ENCODE data around the gene SHANK3.

Gene SHANK3

GRCh38 chr22:50688448-50688847 lies 15.8 kb downstream of the SHANK3 start:
- no peak for TF ChIP-seq TCF12 (IDR thresholded peaks at IDR 0.05; ENCODE audit: low read depth)
- no peak for TF ChIP-seq FOXM1 (IDR thresholded peaks at IDR 0.05; ENCODE audit: borderline replicate concordance, low read depth)
- TF ChIP-seq NFIC (IDR thresholded peaks at IDR 0.05) = no peak
- TF ChIP-seq TEAD4 (IDR thresholded peaks at IDR 0.05) = no peak
- TF ChIP-seq YY1 (IDR thresholded peaks at IDR 0.05; ENCODE audit: low read depth) = no peak
- TF ChIP-seq RAD21 (IDR thresholded peaks at IDR 0.05; ENCODE audit: low read depth) = no peak
- TF ChIP-seq EP300 (IDR thresholded peaks at IDR 0.05; ENCODE audit: borderline replicate concordance) = no peak
- TF ChIP-seq USF1 (IDR thresholded peaks at IDR 0.05) = no peak
- TF ChIP-seq CREB1 (IDR thresholded peaks at IDR 0.05; ENCODE audit: low read depth) = no peak
- TF ChIP-seq EGR1 (IDR thresholded peaks at IDR 0.05) = no peak
- TF ChIP-seq MAX (IDR thresholded peaks at IDR 0.05) = no peak
- no peak for TF ChIP-seq TAF1 (IDR thresholded peaks at IDR 0.05; ENCODE audit: low read depth)
- TF ChIP-seq ZBTB7A (IDR thresholded peaks at IDR 0.05; ENCODE audit: low read depth) = no peak
- TF ChIP-seq, protein P1, sequence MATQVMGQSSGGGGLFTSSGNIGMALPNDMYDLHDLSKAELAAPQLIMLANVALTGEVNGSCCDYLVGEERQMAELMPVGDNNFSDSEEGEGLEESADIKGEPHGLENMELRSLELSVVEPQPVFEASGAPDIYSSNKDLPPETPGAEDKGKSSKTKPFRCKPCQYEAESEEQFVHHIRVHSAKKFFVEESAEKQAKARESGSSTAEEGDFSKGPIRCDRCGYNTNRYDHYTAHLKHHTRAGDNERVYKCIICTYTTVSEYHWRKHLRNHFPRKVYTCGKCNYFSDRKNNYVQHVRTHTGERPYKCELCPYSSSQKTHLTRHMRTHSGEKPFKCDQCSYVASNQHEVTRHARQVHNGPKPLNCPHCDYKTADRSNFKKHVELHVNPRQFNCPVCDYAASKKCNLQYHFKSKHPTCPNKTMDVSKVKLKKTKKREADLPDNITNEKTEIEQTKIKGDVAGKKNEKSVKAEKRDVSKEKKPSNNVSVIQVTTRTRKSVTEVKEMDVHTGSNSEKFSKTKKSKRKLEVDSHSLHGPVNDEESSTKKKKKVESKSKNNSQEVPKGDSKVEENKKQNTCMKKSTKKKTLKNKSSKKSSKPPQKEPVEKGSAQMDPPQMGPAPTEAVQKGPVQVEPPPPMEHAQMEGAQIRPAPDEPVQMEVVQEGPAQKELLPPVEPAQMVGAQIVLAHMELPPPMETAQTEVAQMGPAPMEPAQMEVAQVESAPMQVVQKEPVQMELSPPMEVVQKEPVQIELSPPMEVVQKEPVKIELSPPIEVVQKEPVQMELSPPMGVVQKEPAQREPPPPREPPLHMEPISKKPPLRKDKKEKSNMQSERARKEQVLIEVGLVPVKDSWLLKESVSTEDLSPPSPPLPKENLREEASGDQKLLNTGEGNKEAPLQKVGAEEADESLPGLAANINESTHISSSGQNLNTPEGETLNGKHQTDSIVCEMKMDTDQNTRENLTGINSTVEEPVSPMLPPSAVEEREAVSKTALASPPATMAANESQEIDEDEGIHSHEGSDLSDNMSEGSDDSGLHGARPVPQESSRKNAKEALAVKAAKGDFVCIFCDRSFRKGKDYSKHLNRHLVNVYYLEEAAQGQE (IDR thresholded peaks at IDR 0.05; ENCODE audit: low read depth) = no peak
- no peak for TF ChIP-seq CEBPB (IDR thresholded peaks at IDR 0.05)

- no peak for TF ChIP-seq NFIC (IDR thresholded peaks at IDR 0.05)
- TF ChIP-seq, protein P1 (IDR thresholded peaks at IDR 0.05; ENCODE audit: low read depth) = no peak
- TF ChIP-seq EP300 (IDR thresholded peaks at IDR 0.05; ENCODE audit: borderline replicate concordance) = no peak
- no peak for TF ChIP-seq FOXM1 (IDR thresholded peaks at IDR 0.05; ENCODE audit: borderline replicate concordance, low read depth)
- TF ChIP-seq TAF1 (IDR thresholded peaks at IDR 0.05; ENCODE audit: low read depth) = no peak
- peak; percentile 73 for TF ChIP-seq RAD21 (IDR thresholded peaks at IDR 0.05; ENCODE audit: low read depth)
These were observed 18.9 kb downstream of the SHANK3 start for GRCh38 chr22:50691521-50691920.

DNA sequence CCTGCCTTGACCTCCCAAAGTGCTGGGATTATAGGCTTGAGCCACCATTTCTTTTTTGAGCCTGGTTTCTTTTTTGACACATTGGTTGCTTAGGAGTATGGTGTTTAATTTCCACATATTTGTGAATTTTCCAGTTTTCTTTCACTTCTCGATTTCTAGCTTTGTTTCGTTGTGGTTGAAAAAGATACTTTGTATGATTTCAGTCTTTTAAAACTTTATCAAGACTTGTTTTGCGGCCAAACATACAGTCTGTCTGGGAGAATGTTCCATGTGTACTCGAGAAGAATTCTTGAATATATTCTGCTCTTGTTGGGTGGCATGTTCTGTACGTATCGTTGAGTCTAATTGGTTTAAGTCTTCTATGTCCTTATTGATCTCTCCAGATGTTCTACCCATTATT lies 20.8 kb downstream of the SHANK3 start:
- no peak for TF ChIP-seq MAX (IDR thresholded peaks at IDR 0.05)
- no peak for TF ChIP-seq EP300 (IDR thresholded peaks at IDR 0.05; ENCODE audit: borderline replicate concordance)
- no peak for TF ChIP-seq RAD21 (IDR thresholded peaks at IDR 0.05; ENCODE audit: low read depth)

- no peak for TF ChIP-seq MAX (IDR thresholded peaks at IDR 0.05)
- no peak for TF ChIP-seq EGR1 (IDR thresholded peaks at IDR 0.05)
- TF ChIP-seq, protein P1 (IDR thresholded peaks at IDR 0.05; ENCODE audit: low read depth) = no peak
- TF ChIP-seq RAD21 (IDR thresholded peaks at IDR 0.05; ENCODE audit: low read depth) = no peak
- no peak for TF ChIP-seq ZBTB7A (IDR thresholded peaks at IDR 0.05; ENCODE audit: low read depth)
- TF ChIP-seq NFIC (IDR thresholded peaks at IDR 0.05) = no peak
- TF ChIP-seq TCF12 (IDR thresholded peaks at IDR 0.05; ENCODE audit: low read depth) = no peak
- TF ChIP-seq TAF1 (IDR thresholded peaks at IDR 0.05; ENCODE audit: low read depth) = no peak
- no peak for TF ChIP-seq YY1 (IDR thresholded peaks at IDR 0.05; ENCODE audit: low read depth)
- no peak for TF ChIP-seq TEAD4 (IDR thresholded peaks at IDR 0.05)
- TF ChIP-seq USF1 (IDR thresholded peaks at IDR 0.05) = no peak
- TF ChIP-seq EP300 (IDR thresholded peaks at IDR 0.05; ENCODE audit: borderline replicate concordance) = no peak
- no peak for TF ChIP-seq CEBPB (IDR thresholded peaks at IDR 0.05)
- no peak for TF ChIP-seq FOXM1 (IDR thresholded peaks at IDR 0.05; ENCODE audit: borderline replicate concordance, low read depth)
- no peak for TF ChIP-seq CREB1 (IDR thresholded peaks at IDR 0.05; ENCODE audit: low read depth)
These were observed 21.5 kb downstream of the SHANK3 start for GRCh38 chr22:50694099-50694605.

Data from Ishikawa (cell line).